Thyroid gland (tissue), 4 donors: Measurements from ENCODE around the gene ASIC3.

Source experiments
- POLR2A ChIP-seq, 2 donors: fragments of 450-650 bp; IDR thresholded peaks; one replicate each; pipeline ENCODE4 v1.6.1; 2017; ENCODE audit warnings: antibody characterized with exemption in 2 of 2, mild to moderate bottlenecking in 2 of 2, moderate library complexity in 1 of 2
- TF ChIP-seq, protein P1 (sequence below), 6 experiments: fragments of 200-600 bp in 3 of 6; fragments of 450-650 bp in 3 of 6; sonication (generic) in 3 of 6; IDR thresholded peaks; one replicate each; pipeline ENCODE4 v1.5.1; 2016 to 2019; ENCODE audit warnings: antibody characterized with exemption in 6 of 6, mild to moderate bottlenecking in 2 of 6, inconsistent platforms in 1 of 6, moderate library complexity in 1 of 6

GRCh38 chr7:151101621-151102396 is 53.5 kb downstream of the ASIC3 start:
- TF ChIP-seq, protein P1, sequence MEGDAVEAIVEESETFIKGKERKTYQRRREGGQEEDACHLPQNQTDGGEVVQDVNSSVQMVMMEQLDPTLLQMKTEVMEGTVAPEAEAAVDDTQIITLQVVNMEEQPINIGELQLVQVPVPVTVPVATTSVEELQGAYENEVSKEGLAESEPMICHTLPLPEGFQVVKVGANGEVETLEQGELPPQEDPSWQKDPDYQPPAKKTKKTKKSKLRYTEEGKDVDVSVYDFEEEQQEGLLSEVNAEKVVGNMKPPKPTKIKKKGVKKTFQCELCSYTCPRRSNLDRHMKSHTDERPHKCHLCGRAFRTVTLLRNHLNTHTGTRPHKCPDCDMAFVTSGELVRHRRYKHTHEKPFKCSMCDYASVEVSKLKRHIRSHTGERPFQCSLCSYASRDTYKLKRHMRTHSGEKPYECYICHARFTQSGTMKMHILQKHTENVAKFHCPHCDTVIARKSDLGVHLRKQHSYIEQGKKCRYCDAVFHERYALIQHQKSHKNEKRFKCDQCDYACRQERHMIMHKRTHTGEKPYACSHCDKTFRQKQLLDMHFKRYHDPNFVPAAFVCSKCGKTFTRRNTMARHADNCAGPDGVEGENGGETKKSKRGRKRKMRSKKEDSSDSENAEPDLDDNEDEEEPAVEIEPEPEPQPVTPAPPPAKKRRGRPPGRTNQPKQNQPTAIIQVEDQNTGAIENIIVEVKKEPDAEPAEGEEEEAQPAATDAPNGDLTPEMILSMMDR (IDR thresholded peaks at IDR 0.05) = no peak
- no peak for TF ChIP-seq POLR2A (IDR thresholded peaks at IDR 0.05)
